DMS53 treated with DMSO at 0.1 percent for 48 hours (cell line): ENCODE results near the gene GGCT.
"Not testable (repeated sequence)": the region's sequence is repeated elsewhere in the genome, so short reads cannot be mapped to it uniquely, and the experiment has no call there.

Experiments used
- DNase-seq: peaks from one replicate; lab custom pipeline; 2025; ENCODE audit not compliant: unreplicated experiment; lab: John Stamatoyannopoulos, UW

GGCT gene

DNA sequence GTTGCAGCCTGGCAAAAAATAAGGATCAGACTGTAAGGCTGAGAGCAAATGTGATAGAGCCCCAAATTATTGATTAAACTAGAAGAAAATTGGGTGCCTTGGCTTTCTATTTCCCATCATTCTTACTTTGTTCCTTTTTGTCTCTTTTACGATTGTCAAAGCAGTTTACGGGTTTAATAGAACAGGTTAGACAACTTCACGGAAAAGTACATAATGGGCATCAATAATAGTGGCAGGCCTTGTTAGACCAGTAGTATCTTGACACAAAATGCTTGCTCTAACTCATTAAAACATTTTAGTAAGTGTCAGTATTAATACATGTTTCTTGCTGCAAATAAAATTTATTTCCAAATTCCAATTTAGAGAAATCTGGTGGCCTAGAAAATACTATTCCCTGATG is 14.5 kb upstream of the GGCT start:
- DNase-seq = peak; percentile 81

DNA sequence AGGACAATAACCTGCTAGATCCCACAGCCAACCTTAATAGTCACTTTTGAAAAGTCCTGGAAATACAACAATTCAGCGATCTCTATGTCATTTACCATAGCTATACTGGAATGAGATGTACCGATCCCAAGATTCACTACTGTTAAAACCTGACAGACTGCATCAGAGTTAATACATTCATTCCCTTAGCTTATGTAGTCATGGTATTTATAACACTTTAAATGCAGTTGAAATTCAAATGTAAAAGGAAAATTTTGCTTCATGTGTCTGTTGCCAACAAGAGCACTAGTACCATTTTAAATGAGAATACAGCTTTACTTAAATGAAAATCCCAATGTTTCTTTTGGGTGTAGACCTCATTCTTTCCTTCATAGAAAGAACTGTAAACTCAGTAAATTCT is 11.1 kb upstream of the GGCT start:
- DNase-seq = no peak

DNA sequence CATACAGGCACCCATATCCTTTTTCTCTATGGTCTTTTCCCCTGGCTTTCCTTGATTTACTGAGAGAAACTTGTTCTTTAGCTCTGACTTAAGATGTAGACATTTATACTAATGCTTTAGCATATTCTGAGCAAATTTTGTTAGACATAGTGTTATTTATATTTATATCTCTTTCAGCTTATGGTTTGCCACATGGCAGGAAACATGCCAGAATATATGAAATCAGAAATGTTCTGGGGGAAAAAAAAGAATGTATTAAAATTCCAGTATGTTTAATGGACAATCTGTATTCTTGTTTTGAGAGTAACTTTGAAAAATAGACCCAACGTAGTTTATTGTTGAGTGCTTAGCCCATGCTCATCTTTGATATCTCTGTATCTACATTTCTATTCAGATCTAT is 10.1 kb upstream of the GGCT start:
- no peak for DNase-seq

DNA sequence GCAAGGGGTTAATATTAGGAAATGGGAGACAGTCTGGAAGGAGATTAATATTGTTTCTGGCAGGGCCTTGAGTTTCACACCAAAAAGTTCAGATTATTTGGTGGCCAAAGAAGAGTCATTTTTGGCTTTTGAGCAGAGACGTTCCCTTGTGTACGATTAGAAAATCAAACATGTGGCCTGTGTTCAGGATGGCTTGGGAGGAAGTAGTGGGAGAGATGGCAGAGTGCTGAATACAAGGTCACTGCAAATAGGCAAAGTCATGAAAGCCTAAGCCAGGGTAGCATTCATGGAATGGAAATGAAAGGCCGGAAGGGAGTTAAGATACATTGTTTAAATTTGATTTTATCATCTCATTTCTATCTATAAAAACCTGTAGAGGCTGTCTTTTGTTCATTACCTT is 9.5 kb upstream of the GGCT start:
- no peak for DNase-seq

DNA sequence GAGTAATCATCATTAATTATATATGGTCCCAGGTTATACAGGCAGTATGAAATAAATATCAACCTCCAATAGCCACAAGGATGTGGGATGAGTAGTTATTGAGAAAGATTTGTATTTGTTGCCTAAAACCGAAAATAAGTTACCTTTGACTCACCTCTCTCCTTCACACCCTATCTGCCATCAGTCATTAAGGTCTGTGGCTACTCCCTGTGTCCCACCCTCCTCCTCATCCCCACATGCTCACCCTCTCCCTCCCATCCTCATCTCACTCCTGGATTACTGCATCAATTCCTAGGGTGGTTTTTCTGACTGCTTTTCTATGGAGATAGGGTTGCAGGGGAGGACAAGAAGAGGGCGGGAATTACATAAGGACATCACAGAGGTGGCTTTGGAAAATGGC is 9.1 kb upstream of the GGCT start:
- no peak for DNase-seq

DNA sequence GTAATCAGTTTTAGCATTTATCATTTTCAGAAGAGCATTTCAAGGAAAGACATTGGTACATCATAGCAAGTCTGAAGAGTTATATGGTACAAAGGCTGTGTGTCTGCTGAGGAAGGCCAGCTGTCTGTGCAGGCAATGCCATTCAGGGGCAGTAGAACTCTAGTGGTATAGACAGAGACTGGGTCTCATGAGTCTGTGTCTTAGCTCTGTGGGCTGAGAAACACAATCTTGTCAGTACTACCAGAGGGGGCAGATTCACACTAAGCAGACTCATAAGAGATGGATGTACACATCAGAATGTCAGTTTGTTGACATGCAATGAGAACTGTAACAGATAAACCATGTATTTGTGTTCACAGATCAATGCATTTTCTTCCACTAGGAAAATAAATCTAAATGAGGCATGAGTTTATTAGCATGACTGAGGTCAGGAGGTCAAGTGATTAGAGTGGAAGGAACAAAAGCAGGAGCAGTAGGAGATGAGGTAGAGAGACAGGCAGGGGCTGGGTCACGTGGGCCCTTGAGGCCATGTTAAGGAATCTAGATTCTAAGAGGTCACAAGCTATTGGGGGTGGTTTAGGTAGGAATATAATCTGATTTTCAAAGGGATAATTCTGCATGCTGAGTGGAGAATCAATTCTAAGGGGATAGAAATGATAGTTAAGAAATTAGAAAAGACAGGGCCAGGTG is 7.5 kb upstream of the GGCT start:
- DNase-seq = no peak

DNA sequence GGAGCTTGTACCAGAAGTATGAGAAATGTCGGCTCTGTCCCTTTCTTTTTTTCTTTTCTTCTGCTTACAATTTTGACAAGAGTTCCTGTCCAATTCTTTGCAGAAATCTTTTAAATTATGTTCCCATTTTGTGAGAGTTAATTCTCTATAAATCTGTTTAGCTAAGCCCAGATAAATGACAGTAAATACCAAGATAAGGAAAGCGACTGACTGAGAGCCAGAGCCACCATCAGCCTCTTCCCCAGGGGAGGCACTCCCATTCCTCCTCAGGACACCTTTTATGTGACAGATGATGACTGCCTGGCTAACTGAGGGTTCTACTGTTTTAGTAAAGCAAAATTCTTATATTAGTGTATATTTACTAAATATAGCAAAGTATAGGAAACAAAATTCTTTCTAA is 6.9 kb upstream of the GGCT start:
- no peak for DNase-seq

DNA sequence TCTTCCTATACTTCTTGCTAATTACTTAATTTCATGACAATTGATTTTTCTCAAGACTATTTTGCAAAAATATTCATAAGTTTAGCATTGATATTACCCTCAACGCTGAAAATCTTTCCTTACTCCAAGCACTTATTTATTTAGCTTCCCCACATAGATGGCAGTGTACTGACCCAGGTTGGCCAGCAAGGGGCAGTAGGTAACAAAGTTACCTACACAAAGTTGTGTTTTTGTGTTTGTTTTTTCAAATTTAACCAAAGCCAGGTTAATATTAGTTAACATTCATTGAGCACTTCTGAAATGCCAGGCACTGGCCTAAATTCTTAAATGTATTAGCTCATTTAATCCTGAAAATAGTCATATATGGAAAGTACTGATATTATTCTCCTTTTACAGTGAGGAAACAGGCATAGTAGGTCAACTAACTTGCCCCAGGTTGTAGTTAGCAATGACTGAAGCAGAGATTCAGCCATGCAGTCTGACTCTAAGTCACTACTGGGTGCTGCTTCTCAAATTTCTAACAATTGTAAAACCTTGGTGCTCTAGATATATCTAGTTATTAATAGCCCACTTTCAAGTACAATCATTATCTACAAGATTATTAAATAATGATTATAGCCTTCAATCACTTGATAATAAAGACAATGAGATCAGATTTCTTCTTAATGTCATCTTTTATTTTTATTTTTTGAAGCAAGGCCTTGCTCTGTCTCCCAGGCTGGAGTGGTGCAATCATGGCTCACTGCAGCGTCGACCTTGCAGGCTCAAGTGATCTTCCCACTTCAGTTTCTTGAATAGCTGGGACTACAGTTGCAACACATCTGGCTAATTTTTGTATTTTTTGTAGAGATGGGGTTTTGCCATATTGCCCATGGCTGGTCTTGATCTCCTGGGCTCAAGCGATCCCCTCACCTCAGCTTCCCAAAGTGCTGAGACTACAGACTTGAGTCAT is 5.8 kb upstream of the GGCT start:
- DNase-seq = peak; percentile 73

DNA sequence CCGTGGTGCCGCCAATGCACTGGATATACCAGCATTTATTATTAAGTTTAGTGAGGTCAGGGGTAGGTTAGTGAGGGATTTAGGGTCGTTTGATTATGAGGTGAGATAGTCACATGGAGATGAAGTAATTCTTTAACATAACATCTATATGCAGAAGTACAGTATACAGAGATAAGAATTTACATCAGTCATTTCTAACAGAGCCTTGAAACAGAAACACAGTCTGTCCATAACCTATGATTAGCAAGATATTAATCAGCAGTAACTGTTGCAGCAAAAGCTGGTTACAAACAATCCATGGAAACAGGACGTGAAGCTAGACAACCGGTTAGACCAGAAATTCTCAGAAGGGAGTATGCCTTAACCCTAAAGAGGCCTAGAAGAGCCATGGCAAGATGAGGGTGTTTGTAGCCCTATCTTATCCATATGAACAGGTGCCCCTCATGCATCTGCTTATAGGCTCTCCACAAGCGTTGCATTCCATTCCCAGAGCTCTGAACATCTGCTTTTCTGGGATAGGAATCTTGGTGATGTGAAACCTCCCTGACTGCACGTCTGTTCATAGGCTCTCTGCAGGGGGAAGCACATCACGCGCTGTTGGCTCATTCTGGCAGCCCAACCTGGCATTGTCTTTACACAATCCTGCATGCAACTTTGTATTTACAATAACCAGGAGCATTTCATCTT is 4.7 kb upstream of the GGCT start:
- DNase-seq = peak; percentile 28

DNA sequence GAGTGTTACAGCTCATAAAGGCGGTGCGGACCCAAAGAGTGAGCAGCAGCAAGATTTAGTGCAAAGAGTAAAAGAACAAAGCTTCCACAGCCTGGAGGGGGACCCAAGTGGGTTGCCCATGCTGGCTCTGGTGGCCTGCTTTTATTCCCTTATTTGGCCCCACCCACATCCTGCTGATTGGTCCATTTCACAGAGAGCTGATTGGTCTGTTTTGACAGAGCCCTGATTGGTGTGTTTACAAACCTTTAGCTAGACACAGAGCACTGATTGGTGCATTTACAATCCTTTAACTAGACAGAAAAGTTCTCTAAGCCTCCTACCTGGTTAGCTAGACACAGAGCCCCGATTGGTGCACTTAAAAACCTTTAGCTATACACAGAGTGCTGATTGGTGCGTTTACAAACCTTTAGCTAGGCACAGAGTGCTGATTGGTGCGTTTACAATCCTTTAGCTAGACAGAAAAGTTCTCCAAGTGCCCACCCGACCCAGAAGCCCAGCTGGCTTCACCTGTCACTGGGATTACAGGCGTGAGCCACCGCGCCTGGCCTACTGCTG is 2.8 kb upstream of the GGCT start:
- not testable (repeated sequence) for DNase-seq

DNA sequence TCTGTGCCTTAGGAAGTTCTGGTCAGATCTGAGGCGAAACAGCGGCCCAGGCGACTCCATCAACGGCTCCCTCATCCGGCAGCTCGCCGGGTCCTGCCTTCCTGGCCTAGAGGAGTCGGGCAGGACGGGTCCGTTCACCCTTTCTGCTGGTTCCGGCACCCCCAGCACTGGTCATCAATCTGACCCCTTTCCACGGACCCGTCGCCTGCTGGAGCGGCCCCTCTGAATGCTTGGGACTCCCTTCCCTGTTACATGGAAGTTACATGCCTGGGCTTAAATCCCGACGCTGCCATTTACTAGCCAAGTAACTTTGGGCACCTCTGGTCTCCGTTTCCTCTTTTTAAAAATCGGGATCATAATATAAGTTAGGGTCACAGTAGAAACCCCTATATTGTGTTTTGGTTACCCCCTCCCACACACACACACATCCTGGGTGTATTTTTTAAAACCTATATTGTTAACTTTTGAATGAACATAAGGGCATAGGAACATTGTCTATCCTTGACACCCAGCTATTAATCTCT is 607 bp upstream of the GGCT start:
- DNase-seq = peak; percentile 52

DNA sequence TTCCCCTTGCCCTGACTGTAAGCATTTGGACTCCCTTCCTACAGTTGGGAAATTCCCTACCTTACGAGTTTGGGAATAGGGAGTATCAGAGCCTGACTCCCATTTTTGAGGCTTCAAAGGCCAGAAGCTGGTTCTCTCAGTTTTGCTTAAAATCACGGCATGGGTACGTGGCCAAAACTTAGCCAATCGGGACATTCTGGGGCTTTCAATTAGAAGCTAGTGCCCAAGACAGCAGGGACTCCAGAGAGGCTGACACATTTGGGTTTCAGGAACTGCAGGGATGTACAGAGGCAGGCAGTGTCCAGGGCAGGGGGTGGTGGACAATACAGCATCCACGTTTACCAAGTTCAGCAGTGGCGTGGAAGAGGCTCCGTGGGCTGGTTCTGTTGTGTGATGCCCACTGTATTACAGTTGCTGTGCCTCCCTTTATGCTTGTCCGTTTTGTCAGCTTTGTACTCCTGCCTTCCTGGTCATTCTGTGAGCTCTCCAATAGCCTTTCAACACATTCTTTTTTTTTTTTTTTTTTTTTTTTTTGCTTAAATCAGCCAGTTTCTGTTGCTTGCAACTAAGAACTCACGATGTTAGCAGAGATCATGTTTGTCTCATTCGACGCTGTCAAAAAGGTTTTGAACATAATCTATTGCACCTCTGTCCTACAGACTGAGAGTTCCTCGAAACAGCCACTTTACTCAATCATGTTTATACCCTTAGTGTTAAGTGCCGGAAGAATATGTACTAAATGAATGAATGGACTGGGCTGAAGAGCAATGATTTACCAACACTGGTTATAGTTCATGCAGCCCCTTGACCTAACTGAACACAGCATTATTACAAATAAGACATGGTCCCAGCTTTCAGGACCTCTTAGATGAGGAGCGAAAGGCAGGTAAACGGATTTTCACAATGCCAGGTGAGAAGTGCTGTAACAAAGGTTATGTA is 1.1 kb downstream of the GGCT start:
- DNase-seq = peak; percentile 30

DNA sequence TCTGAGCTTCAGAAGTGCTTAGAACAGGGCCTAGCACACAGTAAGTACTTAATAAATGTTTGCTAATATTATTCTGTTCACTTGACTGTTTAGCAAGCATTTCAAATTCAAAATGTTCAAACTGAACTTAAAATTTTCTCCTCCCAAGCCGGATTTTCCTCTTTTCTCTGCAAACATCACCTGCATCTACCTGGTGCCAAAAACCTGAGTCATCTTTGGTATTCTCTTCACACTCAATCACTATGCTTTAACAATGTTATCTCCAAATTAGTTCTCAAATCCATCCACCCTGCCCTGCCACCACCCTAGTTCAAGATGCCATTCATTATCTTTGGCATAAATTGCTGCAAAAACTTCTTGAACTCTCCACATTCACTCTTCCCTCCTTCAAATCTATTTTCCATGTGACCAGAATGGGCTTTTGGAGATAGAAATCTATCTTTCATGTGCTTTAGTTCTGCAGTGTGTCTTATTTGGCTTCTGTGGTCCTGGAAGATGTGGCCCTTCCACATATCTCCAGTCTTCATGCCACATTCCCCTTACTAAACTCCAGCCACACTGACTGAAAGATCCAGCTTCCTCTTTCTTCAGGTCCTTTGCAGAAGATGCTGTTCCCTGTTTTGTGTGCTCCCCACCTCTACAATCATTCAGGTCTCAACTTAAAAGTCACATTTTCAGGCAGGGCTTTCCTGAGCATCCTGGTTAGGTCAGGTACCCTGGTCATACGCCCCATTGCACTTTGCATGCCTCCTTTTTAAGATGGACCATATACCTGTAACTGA is 2.0 kb downstream of the GGCT start:
- DNase-seq = no peak

DNA sequence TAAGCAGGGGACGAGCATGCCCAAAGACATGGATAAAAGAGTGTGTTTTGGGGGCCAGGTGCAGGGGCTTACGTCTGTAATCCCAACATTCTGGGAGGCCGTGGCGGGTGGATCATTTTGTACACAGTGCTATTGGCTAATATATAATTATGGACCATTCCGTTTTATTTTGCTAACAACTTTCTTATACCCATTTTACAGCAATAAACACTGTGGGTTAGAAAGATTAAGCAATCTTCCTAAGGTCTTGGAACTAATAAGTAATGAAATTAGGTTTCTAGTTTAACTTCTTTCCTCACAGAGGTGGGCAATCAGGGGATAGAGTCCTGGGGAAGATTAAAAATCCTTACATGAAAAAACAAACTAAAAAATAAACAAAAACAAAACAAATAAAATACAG is 3.4 kb downstream of the GGCT start:
- no peak for DNase-seq

DNA sequence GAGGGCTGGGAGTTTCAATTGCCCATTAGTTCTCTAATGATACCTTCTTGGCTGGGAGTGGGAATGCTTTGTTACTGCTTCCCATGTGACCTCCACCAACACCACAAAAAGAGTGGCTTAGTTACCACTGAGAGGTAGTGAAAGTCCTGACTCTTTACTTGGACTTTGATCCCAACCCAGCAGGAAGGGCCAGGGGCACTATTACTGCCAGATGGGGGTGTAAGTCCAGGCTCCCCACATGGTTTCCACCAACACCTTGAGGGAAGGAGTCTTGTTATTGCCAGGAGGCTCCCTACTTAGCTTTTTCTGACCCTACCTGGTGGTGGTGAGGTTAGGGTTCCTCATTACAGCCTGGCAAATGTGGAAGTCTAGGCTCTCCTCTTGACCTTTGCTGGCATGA is 11.4 kb downstream of the GGCT start:
- DNase-seq = peak; percentile 38

DNA sequence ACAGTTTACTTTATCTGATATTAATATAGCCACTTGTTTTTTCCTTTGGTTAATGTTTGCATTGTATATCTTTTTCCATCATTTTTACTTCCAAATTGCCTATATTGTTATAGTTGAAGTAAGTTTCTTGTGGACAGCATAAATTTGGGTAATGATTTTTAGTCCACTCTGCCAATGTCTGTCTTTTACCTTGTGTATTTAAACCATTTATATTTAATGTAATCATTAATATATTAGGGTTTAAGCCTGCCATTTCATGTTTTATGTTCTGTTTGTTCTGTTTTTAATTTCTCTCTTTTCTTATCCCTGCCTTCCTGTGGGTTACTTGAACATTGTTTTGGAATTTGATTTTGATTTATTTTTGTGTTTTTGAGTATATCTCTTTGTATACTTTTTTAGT is 13.2 kb downstream of the GGCT start:
- DNase-seq = no peak

DNA sequence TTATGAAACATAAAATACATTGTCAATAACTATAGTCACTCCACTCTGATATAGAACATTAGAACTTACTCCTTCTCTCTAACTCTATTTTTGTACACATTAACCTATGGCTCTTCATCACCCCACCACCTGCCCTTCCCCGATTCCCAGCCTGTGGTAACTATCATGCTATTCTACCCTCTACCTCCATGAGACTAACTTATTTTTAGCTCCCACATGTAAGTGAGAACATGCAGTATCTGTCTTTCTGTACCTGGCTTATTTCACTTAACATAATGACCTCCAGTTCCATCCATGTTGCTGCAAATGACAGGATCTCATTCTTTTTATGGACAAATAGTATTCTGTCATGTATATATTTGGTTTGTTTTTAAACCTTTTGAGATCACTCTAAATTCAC is 17.3 kb downstream of the GGCT start:
- no peak for DNase-seq

DNA sequence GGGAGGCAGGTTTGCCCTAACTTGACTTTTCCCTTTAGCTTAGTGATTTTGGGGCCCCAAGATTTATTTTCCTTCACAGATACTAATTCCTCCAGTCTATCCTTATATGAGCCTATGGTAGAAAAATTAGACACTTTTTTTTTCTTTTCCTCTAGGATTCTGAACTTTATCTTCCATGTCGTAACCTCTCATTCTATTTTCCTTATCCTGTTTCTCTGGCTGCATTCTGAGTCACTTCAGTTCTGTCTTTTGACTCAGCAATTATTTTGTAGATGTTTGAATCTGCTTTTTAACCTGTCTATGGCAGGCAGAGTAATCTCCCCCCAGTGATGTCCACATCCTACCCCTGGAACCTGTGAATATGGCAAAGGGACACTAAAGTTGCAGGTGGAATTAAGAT is 19.0 kb downstream of the GGCT start:
- DNase-seq = no peak

DNA sequence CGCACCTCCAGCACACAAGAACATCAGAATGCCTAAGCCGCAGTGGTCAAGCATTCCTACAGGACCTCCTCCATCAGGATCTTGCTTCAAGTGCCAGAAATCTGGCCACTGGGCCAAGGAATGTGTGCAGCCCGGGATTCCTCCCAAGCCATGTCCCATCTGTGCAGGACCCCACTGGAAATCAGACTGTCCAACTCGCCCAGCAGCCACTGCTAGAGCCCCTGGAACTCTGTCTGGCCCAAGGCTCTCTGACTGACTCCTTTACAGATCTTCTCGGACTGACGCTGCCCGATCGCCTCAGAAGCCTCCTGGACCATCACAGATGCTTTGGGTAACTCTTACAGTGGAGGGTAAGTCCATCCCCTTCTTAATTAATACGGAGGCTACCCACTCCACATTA is 23.2 kb downstream of the GGCT start:
- DNase-seq = not testable (repeated sequence)
